Upper lobe of left lung (tissue), 4 donors: ENCODE data around the gene TBX15.

Experiments
- POLR2AphosphoS5 ChIP-seq, 2 donors: sonication (generic); formaldehyde crosslinking; IDR thresholded peaks; one replicate each; pipeline ENCODE4 v1.5.1; 2017; ENCODE audit warnings: antibody characterized with exemption in 2 of 2
- TF ChIP-seq, protein P1 (sequence below), 6 experiments: fragments of 450-650 bp in 4 of 6; fragments of 200-600 bp in 2 of 6; sonication (generic) in 2 of 6; IDR thresholded peaks; one replicate each; pipeline ENCODE4 v1.5.1; 2016 to 2019; ENCODE audit warnings: antibody characterized with exemption in 6 of 6

DNA sequence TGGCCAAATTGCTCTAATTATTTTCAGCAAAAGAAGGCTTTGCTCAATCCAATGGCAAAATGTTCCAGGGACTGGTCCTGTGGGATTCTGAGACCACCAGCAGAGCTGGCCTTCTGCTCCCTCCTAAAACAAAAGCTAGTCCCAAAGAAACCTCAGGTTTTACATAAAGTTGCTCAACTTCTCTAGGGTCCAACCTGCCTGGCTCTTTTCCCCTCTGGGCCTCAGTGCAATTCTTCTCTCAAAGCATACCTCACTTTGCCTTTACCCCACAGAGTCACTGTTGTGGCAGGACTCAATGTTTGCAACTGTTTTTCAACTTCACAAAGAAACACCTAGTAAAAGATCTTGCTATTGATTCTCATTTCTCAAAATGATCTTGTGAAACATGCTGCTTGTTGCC lies 39.8 kb downstream of the TBX15 start:
- TF ChIP-seq, protein P1, sequence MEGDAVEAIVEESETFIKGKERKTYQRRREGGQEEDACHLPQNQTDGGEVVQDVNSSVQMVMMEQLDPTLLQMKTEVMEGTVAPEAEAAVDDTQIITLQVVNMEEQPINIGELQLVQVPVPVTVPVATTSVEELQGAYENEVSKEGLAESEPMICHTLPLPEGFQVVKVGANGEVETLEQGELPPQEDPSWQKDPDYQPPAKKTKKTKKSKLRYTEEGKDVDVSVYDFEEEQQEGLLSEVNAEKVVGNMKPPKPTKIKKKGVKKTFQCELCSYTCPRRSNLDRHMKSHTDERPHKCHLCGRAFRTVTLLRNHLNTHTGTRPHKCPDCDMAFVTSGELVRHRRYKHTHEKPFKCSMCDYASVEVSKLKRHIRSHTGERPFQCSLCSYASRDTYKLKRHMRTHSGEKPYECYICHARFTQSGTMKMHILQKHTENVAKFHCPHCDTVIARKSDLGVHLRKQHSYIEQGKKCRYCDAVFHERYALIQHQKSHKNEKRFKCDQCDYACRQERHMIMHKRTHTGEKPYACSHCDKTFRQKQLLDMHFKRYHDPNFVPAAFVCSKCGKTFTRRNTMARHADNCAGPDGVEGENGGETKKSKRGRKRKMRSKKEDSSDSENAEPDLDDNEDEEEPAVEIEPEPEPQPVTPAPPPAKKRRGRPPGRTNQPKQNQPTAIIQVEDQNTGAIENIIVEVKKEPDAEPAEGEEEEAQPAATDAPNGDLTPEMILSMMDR (IDR thresholded peaks at IDR 0.05), result no peak
- TF ChIP-seq POLR2AphosphoS5 (IDR thresholded peaks at IDR 0.05), result no peak
